OCI-LY3 (cell line): Measurements from ENCODE around the gene UNC13B.

ENCODE experiments used
- H2AFZ ChIP-seq: fragments of 200-600, 300-600 bp; shearing (Covaris generic); 2 replicates; pipeline ENCODE4 v1.6.0; 2014; ENCODE audit warnings: antibody characterized with exemption, low read depth, low read length
- H3K27ac ChIP-seq: fragments of 200-600, 300-600 bp; sonication (generic); 2 replicates; pipeline ENCODE4 v1.5.1; 2014; ENCODE audit warnings: mild to moderate bottlenecking, low read length, moderate library complexity, mixed read lengths
- H3K27me3 ChIP-seq: fragments of 200-600, 300-600 bp; sonication (generic); 2 replicates; pipeline ENCODE4 v1.6.1; 2014; ENCODE audit warnings: low read depth, low read length, mixed read lengths
- H3K36me3 ChIP-seq: fragments of 200-600, 300-600 bp; sonication (generic); replicated peaks from 2 replicates; pipeline ENCODE3; 2014; ENCODE audit warnings: low read depth, low read length, mixed read lengths
- H3K4me1 ChIP-seq: fragments of 300-600, 200-600 bp; sonication (generic); 2 replicates; pipeline ENCODE4 v1.6.1; 2014; ENCODE audit warnings: low read length, mixed read lengths
- H3K4me2 ChIP-seq: fragments of 200-600, 300-600 bp; sonication (generic); 2 replicates; pipeline ENCODE4 v1.6.1; 2014; ENCODE audit warnings: low read length, mixed read lengths
- H3K4me3 ChIP-seq: fragments of 300-600, 200-600 bp; sonication (generic); 2 replicates; pipeline ENCODE4 v1.5.1; 2014; ENCODE audit warnings: antibody characterized with exemption, mild to moderate bottlenecking, low read length, moderate library complexity
- H3K79me2 ChIP-seq: fragments of 300-600, 200-600 bp; shearing (Covaris generic); 2 replicates; pipeline ENCODE4 v1.6.1; 2014; ENCODE audit warnings: mild to moderate bottlenecking, low read length, mixed read lengths
- H3K9ac ChIP-seq: fragments of 300-600, 200-600 bp; shearing (Covaris generic); 2 replicates; pipeline ENCODE4 v1.6.0; 2014; ENCODE audit warnings: mild to moderate bottlenecking, low read length, moderate library complexity
- H3K9me3 ChIP-seq: fragments of 200-600, 300-600 bp; shearing (Covaris generic); 2 replicates; pipeline ENCODE4 v1.6.1; 2014; ENCODE audit warnings: low read length, mixed read lengths; ENCODE audit not compliant: insufficient read depth
- H4K20me1 ChIP-seq: fragments of 200-600, 300-600 bp; sonication (generic); 2 replicates; pipeline ENCODE4 v1.6.1; 2016; ENCODE audit warnings: low read length, mixed read lengths; ENCODE audit not compliant: insufficient read depth
- EZH2phosphoT487 ChIP-seq: fragments of 200-600 bp; shearing (Covaris generic); IDR thresholded peaks from 2 replicates; pipeline ENCODE4 v1.6.1; 2018; ENCODE audit warnings: antibody characterized with exemption, mixed run types, low read depth
- TF ChIP-seq, protein P1 (sequence below): fragments of 200-600, 300-600 bp; sonication (generic); IDR thresholded peaks from 2 replicates; pipeline ENCODE4 v1.5.1; 2014; ENCODE audit warnings: antibody characterized with exemption, low read length, low read depth

Gene UNC13B

DNA sequence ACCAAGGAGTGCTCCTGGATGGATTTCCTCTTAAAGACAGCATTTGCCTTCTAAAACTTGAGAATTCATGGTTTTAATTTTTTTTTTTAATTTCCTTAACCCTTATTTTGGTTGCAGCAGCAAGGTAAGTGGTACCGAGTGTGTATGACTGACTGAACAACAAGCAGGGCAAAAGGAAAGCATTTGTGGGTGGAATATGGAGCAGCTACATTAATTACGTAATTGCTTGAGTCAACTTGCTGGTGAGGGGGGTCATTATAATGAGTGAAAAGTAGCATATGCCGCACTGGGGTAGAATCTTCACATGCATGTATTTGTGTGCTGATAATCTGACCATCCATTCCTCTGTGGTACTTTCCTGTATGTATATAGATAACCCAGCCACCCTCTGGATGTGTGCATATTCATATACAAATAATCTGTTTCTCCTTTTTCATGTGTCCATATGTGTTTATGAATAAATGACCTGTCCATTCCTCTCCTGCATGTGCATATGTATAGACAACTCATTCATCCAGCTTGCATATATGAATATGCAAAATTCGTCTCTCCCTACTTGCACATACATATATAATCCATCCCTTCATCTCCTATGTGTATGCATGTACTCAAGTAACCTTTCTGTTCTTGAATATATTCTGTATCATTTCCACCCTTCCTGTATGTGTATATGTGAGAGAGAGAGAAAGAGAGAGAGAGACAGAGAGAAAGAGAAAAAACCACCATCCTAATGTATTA, 180.6 kb downstream of the UNC13B start:
- TF ChIP-seq, protein P1, sequence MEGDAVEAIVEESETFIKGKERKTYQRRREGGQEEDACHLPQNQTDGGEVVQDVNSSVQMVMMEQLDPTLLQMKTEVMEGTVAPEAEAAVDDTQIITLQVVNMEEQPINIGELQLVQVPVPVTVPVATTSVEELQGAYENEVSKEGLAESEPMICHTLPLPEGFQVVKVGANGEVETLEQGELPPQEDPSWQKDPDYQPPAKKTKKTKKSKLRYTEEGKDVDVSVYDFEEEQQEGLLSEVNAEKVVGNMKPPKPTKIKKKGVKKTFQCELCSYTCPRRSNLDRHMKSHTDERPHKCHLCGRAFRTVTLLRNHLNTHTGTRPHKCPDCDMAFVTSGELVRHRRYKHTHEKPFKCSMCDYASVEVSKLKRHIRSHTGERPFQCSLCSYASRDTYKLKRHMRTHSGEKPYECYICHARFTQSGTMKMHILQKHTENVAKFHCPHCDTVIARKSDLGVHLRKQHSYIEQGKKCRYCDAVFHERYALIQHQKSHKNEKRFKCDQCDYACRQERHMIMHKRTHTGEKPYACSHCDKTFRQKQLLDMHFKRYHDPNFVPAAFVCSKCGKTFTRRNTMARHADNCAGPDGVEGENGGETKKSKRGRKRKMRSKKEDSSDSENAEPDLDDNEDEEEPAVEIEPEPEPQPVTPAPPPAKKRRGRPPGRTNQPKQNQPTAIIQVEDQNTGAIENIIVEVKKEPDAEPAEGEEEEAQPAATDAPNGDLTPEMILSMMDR = no peak
- no peak for TF ChIP-seq EZH2phosphoT487
- Histone ChIP-seq H3K36me3 (no peaks in the 10 kb centered on the region), H3K79me2 (no peaks in the 10 kb centered on the region), H3K27me3 (peaks cover 9% of the 10 kb centered on the region; the same call in 1 of the 2 replicates), H3K4me2 (no peak overlapping the region), H3K27ac (no peak overlapping the region), H3K9me3 (no peaks in the 10 kb centered on the region), H2AFZ (no peak overlapping the region; the same call in 1 of the 2 replicates), H4K20me1 (no peaks in the 10 kb centered on the region), H3K9ac (no peak overlapping the region), H3K4me1 (peaks cover 18% of the 10 kb centered on the region), H3K4me3 (no peak overlapping the region)

- Histone ChIP-seq H3K4me2 (no peak overlapping the region), H3K36me3 (no peaks in the 10 kb centered on the region), H3K9ac (no peak overlapping the region), H2AFZ (no peak overlapping the region), H3K79me2 (no peaks in the 10 kb centered on the region), H3K9me3 (no peaks in the 10 kb centered on the region), H3K4me3 (no peak overlapping the region), H3K4me1 (peaks cover 15% of the 10 kb centered on the region), H3K27me3 (0 out of 2 replicates have a peak, but pooled peaks cover 4% of the 10 kb centered on the region), H4K20me1 (no peaks in the 10 kb centered on the region), H3K27ac (no peak overlapping the region)
- TF ChIP-seq, protein P1 = no peak
- no peak for TF ChIP-seq EZH2phosphoT487
Observed at GRCh38 chr9:35348109-35348508, 186.3 kb downstream of the UNC13B start.

GRCh38 chr9:35349287-35349990, 187.6 kb downstream of the UNC13B start:
- Histone ChIP-seq H3K79me2 (no peaks in the 10 kb centered on the region), H3K4me3 (no peak overlapping the region), H4K20me1 (no peaks in the 10 kb centered on the region), H3K36me3 (no peaks in the 10 kb centered on the region), H3K4me2 (no peak overlapping the region), H3K27me3 (no peaks in the 10 kb centered on the region), H3K9me3 (no peaks in the 10 kb centered on the region), H3K9ac (no peak overlapping the region), H2AFZ (no peak overlapping the region), H3K4me1 (peaks cover 28% of the 10 kb centered on the region), H3K27ac (no peak overlapping the region)
- no peak for TF ChIP-seq EZH2phosphoT487
- TF ChIP-seq, protein P1 = no peak

DNA sequence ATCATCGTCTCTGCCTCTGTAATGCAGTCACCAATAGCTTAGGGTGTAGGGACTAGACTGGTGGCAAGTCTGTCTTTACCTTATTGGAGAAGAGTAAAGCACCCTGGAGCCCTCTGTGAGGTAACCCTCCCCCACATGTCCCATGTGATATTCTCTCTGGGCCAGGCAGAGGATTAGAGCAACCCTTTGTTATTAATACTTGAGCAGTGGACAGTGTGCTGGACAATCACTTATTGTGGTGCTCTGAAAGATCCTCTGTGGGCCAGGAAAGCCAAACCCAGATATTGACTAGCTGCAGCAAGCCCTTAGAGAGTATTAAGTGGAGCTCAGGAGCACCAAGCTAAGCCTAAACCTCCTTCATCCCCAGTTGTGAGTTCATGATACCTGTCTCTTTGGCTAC, 188.4 kb downstream of the UNC13B start:
- Histone ChIP-seq H3K27me3 (no peaks in the 10 kb centered on the region), H3K36me3 (no peaks in the 10 kb centered on the region), H3K4me3 (no peak overlapping the region), H3K4me2 (no peak overlapping the region), H3K9me3 (no peaks in the 10 kb centered on the region), H3K4me1 (peaks cover 29% of the 10 kb centered on the region), H3K27ac (no peak overlapping the region), H4K20me1 (no peaks in the 10 kb centered on the region), H2AFZ (no peak overlapping the region), H3K79me2 (no peaks in the 10 kb centered on the region), H3K9ac (no peak overlapping the region)
- TF ChIP-seq, protein P1 = no peak
- no peak for TF ChIP-seq EZH2phosphoT487
